Activated naive CD4-positive, alpha-beta T cell treated with anti-CD3 and anti-CD28 coated beads for 36 hours (primary cell): ENCODE measurements around the gene PROS1. TPM values are rescaled to one million over a fixed set of nuclear protein-coding genes. Genes with fewer than 3 reads are reported as not detected.
"Not testable (repeated sequence)": the region's sequence is repeated elsewhere in the genome, so short reads cannot be mapped to it uniquely, and the experiment has no call there.

Experiments used
- CTCF ChIA-PET: fragments of 350-600 bp; sonication (Branson Sonifier 250); formaldehyde crosslinking; loops from one replicate; lab custom pipeline; 2021; ENCODE audit warnings: antibody characterized with exemption; lab: Charles Lee
- DNase-seq: peaks from one replicate; pipeline ENCODE4 v3.0.0-alpha.2; 2020
- H3K27ac Mint-ChIP-seq: one replicate; pipeline ENCODE4 v1.8.0; 2021; ENCODE audit warnings: mild to moderate bottlenecking, mixed read lengths
- H3K27me3 Mint-ChIP-seq: one replicate; pipeline ENCODE4 v1.8.0; 2021; ENCODE audit warnings: low read depth, mixed read lengths
- H3K36me3 Mint-ChIP-seq: one replicate; pipeline ENCODE4 v1.8.0; 2021; ENCODE audit warnings: low read depth, mixed read lengths
- H3K4me1 Mint-ChIP-seq: one replicate; pipeline ENCODE4 v1.8.0; 2021; ENCODE audit warnings: low read depth, mixed read lengths
- H3K4me3 Mint-ChIP-seq: one replicate; pipeline ENCODE4 v1.8.0; 2021; ENCODE audit warnings: mild to moderate bottlenecking, moderate library complexity, mixed read lengths
- H3K9me3 Mint-ChIP-seq: one replicate; pipeline ENCODE4 v1.8.0; 2021; ENCODE audit warnings: mixed read lengths
- intact Hi-C: fragments of 100-400 bp; cut with micrococcal nuclease; formaldehyde crosslinking; loops from one replicate; pipeline ENCODE4 v1.15.1; 2023
- total RNA-seq, 2 experiments: library from RNA; stranded (reverse); gene quantifications; one replicate each; pipeline ENCODE4 v1.2.3, GENCODE V29; 2021

Gene PROS1
- total RNA-seq, 2 experiments from 2014 or later, result 0.55 to 0.94 TPM

DNA sequence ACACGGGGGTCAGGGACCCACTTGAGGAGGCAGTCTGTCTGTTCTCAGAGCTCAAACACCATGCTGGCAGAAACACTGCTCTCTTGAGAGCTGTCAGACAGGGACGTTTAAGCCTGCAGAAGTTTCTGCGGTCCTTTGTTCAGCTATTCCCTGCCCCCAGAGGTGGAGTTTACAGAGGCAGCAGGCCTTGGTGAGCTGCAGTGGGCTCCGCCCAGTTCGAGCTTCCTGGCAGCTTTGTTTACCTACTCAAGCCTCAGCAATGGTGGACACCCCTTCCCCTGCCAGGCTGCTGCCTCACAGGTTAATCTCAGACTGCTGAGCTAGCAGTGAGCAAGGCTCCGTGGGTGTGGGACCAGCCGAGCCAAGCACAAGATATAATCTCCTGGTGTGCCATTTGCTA is 121.5 kb downstream of the PROS1 start:
- H3K27me3 Mint-ChIP-seq, H3K4me3 Mint-ChIP-seq, H3K9me3 Mint-ChIP-seq, H3K27ac Mint-ChIP-seq, H3K4me1 Mint-ChIP-seq, H3K36me3 Mint-ChIP-seq, DNase-seq: not testable (repeated sequence)
- intact Hi-C loops, result loop anchor here (10.0 kb wide), 1 partner anchor 93 kb away; no protein-coding TSS in a partner anchor
- CTCF ChIA-PET, result interaction anchor here (0.6 kb wide), 1 partner anchor 328 kb away, joined by 3 read pairs; no protein-coding TSS in a partner anchor

DNA sequence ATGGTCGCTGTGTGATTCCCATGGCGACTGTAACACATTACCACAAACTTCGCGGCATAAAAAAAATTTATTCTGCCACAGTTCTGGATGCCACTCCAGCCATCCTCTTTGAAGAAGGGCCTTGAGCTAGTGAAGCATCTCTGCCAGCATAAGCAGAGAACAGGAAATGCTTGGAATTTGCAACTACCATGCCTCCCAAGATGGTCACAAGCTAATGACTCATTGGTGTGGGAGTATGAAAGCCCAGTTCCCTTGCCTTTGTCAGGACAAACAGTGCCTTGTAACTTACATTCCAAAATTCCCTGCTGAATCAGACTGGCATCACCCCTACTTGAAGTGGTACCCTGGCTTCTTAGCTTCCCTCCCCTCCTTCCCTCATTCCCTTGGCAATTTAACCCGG is 129.7 kb downstream of the PROS1 start:
- CTCF ChIA-PET, result no interaction called here
- H3K27ac Mint-ChIP-seq, result no peak overlapping the region
- intact Hi-C loops, result no loop called here
- no peaks in the 10 kb centered on the region for H3K36me3 Mint-ChIP-seq
- peaks cover 4% of the 10 kb centered on the region for H3K9me3 Mint-ChIP-seq
- H3K27me3 Mint-ChIP-seq, result no peaks in the 10 kb centered on the region
- H3K4me3 Mint-ChIP-seq, result no peak overlapping the region
- DNase-seq, result no peak
- H3K4me1 Mint-ChIP-seq, result peaks cover 2% of the 10 kb centered on the region

DNA sequence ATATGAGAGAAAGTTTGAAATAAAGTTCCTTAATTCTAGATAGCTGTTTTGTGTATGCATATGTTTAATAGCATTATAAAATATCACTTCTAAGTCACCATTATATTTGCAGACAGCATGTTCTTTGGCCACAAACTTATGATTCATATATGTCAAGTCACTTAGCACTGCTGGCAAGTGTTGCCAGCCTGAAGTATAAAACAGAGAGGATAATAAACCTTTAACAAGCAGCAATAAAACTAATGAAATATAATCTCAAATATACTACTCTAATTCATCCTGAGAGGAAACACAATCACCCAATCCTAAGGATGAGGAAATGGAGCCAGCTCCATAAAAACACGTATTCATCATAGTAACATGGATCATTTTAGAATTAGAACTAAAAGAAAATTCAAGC is 134.5 kb downstream of the PROS1 start:
- H3K27me3 Mint-ChIP-seq, result not testable (repeated sequence)

More for the DNA sequence above, 134.5 kb downstream of the PROS1 start:
- H3K27ac Mint-ChIP-seq, intact Hi-C loops, CTCF ChIA-PET, H3K36me3 Mint-ChIP-seq, DNase-seq, H3K4me1 Mint-ChIP-seq, H3K4me3 Mint-ChIP-seq, H3K9me3 Mint-ChIP-seq: not testable (repeated sequence)

Other genes starting within 250 kb of the PROS1 start
- 1 to 10 TPM; 8.0 to 8.3 TPM for gene ARL13B, start 6.3 kb upstream of the PROS1 start, total RNA-seq
- gene STX19, start 54.7 kb upstream of the PROS1 start, total RNA-seq, result not detected
- 1 to 10 TPM; 4.5 to 5.3 TPM for gene DHFR2, start 89.0 kb upstream of the PROS1 start, total RNA-seq
- 10 to 100 TPM; 10.9 to 15.8 TPM for gene NSUN3, start 89.2 kb upstream of the PROS1 start, total RNA-seq